Ishikawa (cell line): ENCODE measurements around the gene QSER1.
A peak's percentile ranks its signal among the peaks of the same experiment; 100 is the strongest.

ENCODE experiments used
- CEBPB ChIP-seq: IDR thresholded peaks from 2 replicates; pipeline ENCODE4 v1.6.1; 2012
- CREB1 ChIP-seq: IDR thresholded peaks from 2 replicates; pipeline ENCODE4 v1.6.1; 2012; ENCODE audit warnings: low read depth
- EP300 ChIP-seq: IDR thresholded peaks from 2 replicates; pipeline ENCODE4 v1.6.1; 2012; ENCODE audit warnings: borderline replicate concordance
- FOXM1 ChIP-seq: IDR thresholded peaks from 2 replicates; pipeline ENCODE4 v1.6.1; 2012; ENCODE audit warnings: low read depth, borderline replicate concordance
- NFIC ChIP-seq: IDR thresholded peaks from 2 replicates; pipeline ENCODE4 v1.6.1; 2012
- RAD21 ChIP-seq: IDR thresholded peaks from 2 replicates; pipeline ENCODE4 v1.6.1; 2012; ENCODE audit warnings: low read depth
- TAF1 ChIP-seq: IDR thresholded peaks from 2 replicates; pipeline ENCODE4 v1.6.1; 2012; ENCODE audit warnings: low read depth, mild to moderate bottlenecking
- TCF12 ChIP-seq: IDR thresholded peaks from 2 replicates; pipeline ENCODE4 v1.6.1; 2012; ENCODE audit warnings: low read depth
- TEAD4 ChIP-seq: IDR thresholded peaks from 2 replicates; pipeline ENCODE4 v1.6.1; 2012
- YY1 ChIP-seq: IDR thresholded peaks from 2 replicates; pipeline ENCODE4 v1.6.1; 2012; ENCODE audit warnings: low read depth
- ZBTB7A ChIP-seq: IDR thresholded peaks from 2 replicates; pipeline ENCODE4 v1.6.1; 2012; ENCODE audit warnings: low read depth
- TF ChIP-seq, protein P1 (sequence below): IDR thresholded peaks from 2 replicates; pipeline ENCODE4 v1.6.1; 2012
- TF ChIP-seq, protein P2 (sequence below): IDR thresholded peaks from 2 replicates; pipeline ENCODE4 v1.6.1; 2012
- TF ChIP-seq, protein P3 (sequence below): IDR thresholded peaks from 2 replicates; pipeline ENCODE4 v1.6.1; 2012; ENCODE audit warnings: low read depth, mild to moderate bottlenecking

QSER1 gene

DNA sequence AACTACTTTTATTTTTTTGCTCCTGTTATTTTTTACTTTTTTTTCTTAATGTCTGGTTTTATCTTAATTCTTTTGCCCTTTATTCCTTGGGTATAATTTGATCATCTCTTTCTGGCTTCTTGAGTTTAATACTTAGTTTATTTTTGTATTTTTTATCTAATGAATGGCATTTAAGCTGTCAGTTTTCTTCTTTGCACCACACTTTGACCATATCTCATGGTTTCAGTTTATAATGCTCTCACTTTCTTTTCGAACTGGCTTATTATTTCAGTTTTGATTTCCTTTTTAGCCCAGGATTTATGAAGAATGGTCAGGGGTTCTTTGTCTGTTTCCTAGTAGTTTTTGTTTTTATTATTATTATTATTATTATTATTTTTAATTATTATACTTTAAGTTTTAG, 48.3 kb downstream of the QSER1 start:
- TF ChIP-seq YY1 (no peak), TEAD4 (no peak), CREB1 (no peak)

DNA sequence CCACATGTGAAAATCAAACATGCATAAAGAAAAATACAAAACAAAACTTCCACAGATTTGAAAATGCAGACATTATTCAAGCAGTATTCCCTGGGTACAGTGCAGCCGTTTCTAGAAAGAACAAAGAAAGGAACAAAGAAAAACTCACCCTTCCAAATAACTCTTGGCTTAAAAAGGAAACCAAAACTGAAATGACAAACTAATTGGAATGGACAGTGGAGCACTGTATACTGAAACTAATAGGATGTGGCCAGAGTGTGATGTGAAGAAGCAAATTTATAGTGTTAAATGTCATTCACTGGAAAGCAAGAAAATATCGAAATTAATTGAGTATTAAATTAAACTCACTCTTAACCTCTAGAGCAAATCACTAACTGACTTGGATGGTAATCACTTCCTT, 55.4 kb downstream of the QSER1 start:
- TF ChIP-seq, protein P1, sequence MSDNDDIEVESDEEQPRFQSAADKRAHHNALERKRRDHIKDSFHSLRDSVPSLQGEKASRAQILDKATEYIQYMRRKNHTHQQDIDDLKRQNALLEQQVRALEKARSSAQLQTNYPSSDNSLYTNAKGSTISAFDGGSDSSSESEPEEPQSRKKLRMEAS = no peak

DNA sequence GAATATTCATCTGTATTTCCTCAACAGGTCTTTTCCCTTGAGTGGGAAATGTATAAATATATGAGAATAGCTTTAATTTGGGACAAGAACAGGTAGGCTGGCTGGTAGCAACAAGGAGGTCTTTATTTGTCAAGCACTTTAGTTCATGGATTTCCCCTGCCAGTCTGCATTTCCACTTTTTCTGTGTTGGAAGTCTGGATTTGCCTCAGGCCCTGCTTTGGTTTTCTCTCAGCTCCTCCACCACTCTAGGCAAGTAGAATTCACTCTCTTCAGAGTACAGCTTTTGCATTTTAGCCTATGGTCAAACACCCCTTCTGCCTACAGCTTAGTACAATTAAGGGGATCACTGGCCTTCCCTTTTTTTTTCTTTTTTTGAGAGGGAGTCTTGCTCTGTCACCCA, 57.1 kb downstream of the QSER1 start:
- no peak for TF ChIP-seq CEBPB
- TF ChIP-seq RAD21 = no peak
- TF ChIP-seq, protein P2, sequence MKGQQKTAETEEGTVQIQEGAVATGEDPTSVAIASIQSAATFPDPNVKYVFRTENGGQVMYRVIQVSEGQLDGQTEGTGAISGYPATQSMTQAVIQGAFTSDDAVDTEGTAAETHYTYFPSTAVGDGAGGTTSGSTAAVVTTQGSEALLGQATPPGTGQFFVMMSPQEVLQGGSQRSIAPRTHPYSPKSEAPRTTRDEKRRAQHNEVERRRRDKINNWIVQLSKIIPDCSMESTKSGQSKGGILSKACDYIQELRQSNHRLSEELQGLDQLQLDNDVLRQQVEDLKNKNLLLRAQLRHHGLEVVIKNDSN = no peak
- TF ChIP-seq, protein P1 = no peak
- TF ChIP-seq FOXM1 = no peak
- TF ChIP-seq EP300 = no peak
- TF ChIP-seq ZBTB7A = no peak
- no peak for TF ChIP-seq TAF1
- TF ChIP-seq, protein P3, sequence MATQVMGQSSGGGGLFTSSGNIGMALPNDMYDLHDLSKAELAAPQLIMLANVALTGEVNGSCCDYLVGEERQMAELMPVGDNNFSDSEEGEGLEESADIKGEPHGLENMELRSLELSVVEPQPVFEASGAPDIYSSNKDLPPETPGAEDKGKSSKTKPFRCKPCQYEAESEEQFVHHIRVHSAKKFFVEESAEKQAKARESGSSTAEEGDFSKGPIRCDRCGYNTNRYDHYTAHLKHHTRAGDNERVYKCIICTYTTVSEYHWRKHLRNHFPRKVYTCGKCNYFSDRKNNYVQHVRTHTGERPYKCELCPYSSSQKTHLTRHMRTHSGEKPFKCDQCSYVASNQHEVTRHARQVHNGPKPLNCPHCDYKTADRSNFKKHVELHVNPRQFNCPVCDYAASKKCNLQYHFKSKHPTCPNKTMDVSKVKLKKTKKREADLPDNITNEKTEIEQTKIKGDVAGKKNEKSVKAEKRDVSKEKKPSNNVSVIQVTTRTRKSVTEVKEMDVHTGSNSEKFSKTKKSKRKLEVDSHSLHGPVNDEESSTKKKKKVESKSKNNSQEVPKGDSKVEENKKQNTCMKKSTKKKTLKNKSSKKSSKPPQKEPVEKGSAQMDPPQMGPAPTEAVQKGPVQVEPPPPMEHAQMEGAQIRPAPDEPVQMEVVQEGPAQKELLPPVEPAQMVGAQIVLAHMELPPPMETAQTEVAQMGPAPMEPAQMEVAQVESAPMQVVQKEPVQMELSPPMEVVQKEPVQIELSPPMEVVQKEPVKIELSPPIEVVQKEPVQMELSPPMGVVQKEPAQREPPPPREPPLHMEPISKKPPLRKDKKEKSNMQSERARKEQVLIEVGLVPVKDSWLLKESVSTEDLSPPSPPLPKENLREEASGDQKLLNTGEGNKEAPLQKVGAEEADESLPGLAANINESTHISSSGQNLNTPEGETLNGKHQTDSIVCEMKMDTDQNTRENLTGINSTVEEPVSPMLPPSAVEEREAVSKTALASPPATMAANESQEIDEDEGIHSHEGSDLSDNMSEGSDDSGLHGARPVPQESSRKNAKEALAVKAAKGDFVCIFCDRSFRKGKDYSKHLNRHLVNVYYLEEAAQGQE = no peak

DNA sequence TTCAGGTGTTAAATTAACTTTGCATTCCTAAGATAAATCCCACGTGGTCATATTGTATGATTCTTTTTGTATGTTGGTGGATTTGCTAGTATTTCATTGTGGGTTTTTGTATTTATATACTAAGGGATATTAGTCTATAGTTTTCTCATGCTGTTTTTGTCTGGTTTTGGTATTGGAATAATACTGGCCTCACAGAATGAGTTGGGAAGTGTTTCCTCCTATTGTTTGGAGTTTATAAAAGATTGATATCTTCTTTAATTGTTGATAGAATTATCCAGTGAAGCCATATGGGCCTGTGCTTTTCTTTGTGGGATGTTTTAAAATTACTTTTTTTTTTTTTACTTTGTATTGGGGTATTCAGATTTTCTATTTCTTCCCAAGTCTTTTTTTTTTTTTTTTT, 59.8 kb downstream of the QSER1 start:
- TF ChIP-seq, protein P3 = no peak
- TF ChIP-seq RAD21 (no peak), NFIC (no peak), TEAD4 (no peak)

DNA sequence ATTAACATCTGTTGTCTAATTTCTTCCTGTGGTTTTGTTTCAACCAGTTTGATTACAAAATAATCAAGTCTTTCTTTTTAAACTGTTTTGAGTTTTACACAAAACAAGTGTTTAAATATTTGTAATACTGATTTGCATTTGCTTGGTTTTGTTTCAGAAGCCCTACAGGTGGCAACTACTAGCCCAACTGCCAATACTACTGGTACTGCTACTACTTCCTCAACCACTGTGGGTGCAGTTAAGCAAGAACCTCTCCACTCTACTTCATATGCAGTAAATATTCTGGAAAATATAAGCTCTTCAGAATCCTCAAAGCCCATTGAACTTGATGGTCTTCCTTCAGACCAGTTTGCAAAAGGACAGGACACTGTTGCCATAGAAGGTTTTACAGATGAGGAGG, 61.1 kb downstream of the QSER1 start:
- no peak for TF ChIP-seq TEAD4
- TF ChIP-seq RAD21 = no peak
- TF ChIP-seq TAF1 = no peak
- TF ChIP-seq, protein P3 = no peak
- no peak for TF ChIP-seq CEBPB
- TF ChIP-seq, protein P2 = no peak
- TF ChIP-seq YY1 = no peak
- no peak for TF ChIP-seq FOXM1
- no peak for TF ChIP-seq NFIC
- no peak for TF ChIP-seq ZBTB7A
- no peak for TF ChIP-seq CREB1
- no peak for TF ChIP-seq EP300
- TF ChIP-seq TCF12 = no peak

DNA sequence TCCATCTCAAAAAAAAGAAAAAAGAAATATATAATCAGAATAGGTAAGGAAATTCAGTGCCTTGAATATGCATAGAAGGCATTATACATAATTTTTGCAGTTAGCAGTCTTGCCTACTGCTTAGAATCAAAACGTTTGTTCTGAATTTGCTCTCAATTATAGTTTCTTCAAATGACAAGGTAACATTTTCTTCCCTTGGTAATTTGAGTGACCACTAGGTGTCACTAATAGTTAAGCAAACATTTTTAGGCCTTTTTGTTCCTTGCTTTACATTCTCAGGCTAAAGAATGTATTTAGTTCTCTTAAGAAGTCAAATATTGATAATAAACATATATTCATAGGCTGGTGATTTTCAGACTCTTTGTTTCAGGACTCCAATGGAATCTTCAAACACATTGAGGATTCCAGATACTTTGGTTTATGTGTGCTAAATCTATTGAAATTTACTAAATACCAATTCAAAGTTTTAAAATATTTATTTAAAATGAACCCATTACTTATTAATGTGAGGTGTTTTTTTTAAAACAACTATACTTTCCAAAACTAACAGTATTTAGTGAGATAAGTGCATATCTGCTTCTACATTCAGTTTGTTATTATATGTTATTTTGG, 68.0 kb downstream of the QSER1 start:
- TF ChIP-seq CEBPB = no peak
- no peak for TF ChIP-seq TCF12
- TF ChIP-seq, protein P1 = no peak
- peak; percentile 68 for TF ChIP-seq RAD21
